Ovary (tissue), 3 donors: ENCODE results near the gene MYO3B.

Source experiments
- EP300 ChIP-seq: sonication (generic); formaldehyde crosslinking; IDR thresholded peaks from one replicate; pipeline ENCODE4 v1.6.1; 2017; ENCODE audit warnings: antibody characterized with exemption
- POLR2A ChIP-seq: fragments of 450-650 bp; IDR thresholded peaks from one replicate; pipeline ENCODE4 v1.6.1; 2017; ENCODE audit warnings: antibody characterized with exemption, mild to moderate bottlenecking, moderate library complexity
- TF ChIP-seq, protein P1 (sequence below), 3 donors: fragments of 450-650 bp in 2 of 3; fragments of 200-600 bp in 1 of 3; IDR thresholded peaks; one replicate each; pipeline versions ENCODE4 v1.5.1 to v1.8.0; 2016 to 2022; ENCODE audit warnings: antibody characterized with exemption in 3 of 3, mild to moderate bottlenecking in 1 of 3
- donor health status: DM: no; HTN: no; CAD: no.

DNA sequence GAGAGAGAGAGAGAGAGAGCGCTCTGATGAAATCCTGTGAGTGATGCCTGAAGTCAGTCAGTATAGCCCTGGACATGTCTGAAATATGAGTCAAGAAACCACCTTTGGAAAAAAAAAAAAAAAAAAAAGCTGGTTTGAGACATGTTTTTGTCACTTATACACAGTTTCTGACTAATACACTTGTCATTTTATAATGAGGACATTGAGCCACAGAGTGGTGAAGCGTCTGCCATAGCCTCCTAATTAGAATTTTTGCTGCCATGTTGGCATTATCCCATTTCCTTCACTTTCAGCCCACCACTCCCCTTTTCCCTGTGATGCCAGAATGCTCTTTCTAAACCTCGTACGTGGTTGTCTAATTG, 15.7 kb upstream of the MYO3B start:
- TF ChIP-seq, protein P1, sequence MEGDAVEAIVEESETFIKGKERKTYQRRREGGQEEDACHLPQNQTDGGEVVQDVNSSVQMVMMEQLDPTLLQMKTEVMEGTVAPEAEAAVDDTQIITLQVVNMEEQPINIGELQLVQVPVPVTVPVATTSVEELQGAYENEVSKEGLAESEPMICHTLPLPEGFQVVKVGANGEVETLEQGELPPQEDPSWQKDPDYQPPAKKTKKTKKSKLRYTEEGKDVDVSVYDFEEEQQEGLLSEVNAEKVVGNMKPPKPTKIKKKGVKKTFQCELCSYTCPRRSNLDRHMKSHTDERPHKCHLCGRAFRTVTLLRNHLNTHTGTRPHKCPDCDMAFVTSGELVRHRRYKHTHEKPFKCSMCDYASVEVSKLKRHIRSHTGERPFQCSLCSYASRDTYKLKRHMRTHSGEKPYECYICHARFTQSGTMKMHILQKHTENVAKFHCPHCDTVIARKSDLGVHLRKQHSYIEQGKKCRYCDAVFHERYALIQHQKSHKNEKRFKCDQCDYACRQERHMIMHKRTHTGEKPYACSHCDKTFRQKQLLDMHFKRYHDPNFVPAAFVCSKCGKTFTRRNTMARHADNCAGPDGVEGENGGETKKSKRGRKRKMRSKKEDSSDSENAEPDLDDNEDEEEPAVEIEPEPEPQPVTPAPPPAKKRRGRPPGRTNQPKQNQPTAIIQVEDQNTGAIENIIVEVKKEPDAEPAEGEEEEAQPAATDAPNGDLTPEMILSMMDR (IDR thresholded peaks at IDR 0.05) = no peak
- no peak for TF ChIP-seq POLR2A
- TF ChIP-seq EP300 = no peak
